Superior temporal gyrus (tissue), 1 donor: Measurements from ENCODE around the gene GBP5.
"Not testable (repeated sequence)": the region's sequence is repeated elsewhere in the genome, so short reads cannot be mapped to it uniquely, and the experiment has no call there.

ENCODE experiments used
- DNase-seq: peaks from one replicate; pipeline ENCODE4 v3.0.0-alpha.2; 2016; ENCODE audit errors: extremely low spot score

Gene GBP5

GRCh38 chr1:89272269-89273041 lies at the start of gene GBP5:
GBP5 (minus strand) TSS chr1:89272860; CDS start chr1:89269555, 3,305 bp downstream.
- not testable (repeated sequence) for DNase-seq

- no peak for DNase-seq
These were observed 49.7 kb upstream of the GBP5 start for GRCh38 chr1:89322402-89322801.

GRCh38 chr1:89312572-89312971 lies 39.9 kb upstream of the GBP5 start:
- no peak for DNase-seq

GRCh38 chr1:89311757-89312156 lies 39.1 kb upstream of the GBP5 start:
- no peak for DNase-seq

GRCh38 chr1:89310976-89311375 lies 38.3 kb upstream of the GBP5 start:
- no peak for DNase-seq

GRCh38 chr1:89310505-89310904 lies 37.8 kb upstream of the GBP5 start:
- no peak for DNase-seq

- DNase-seq = no peak
These were observed 37.2 kb upstream of the GBP5 start for GRCh38 chr1:89309828-89310227.

GRCh38 chr1:89306273-89306672 lies 33.6 kb upstream of the GBP5 start:
- no peak for DNase-seq

- no peak for DNase-seq
These were observed 32.8 kb upstream of the GBP5 start for GRCh38 chr1:89305493-89305892.

- DNase-seq = no peak
These were observed 32.0 kb upstream of the GBP5 start for GRCh38 chr1:89304572-89305230.

- DNase-seq = no peak
These were observed 30.2 kb upstream of the GBP5 start for GRCh38 chr1:89302697-89303332.

GRCh38 chr1:89299739-89300463 lies 27.2 kb upstream of the GBP5 start:
- DNase-seq = not testable (repeated sequence)

- DNase-seq = no peak
These were observed 25.8 kb upstream of the GBP5 start for GRCh38 chr1:89298461-89298860.

GRCh38 chr1:89295187-89295586 lies 22.5 kb upstream of the GBP5 start:
- DNase-seq = no peak

GRCh38 chr1:89291276-89291675 lies 18.6 kb upstream of the GBP5 start:
- DNase-seq = no peak

- DNase-seq = no peak
These were observed 15.3 kb upstream of the GBP5 start for GRCh38 chr1:89288051-89288340.

GRCh38 chr1:89287181-89288050 lies 14.8 kb upstream of the GBP5 start:
- DNase-seq = no peak

- DNase-seq = no peak
These were observed 14.0 kb upstream of the GBP5 start for GRCh38 chr1:89286549-89287180.

- no peak for DNase-seq
These were observed 13.2 kb upstream of the GBP5 start for GRCh38 chr1:89285745-89286380.

- not testable (repeated sequence) for DNase-seq
These were observed 11.6 kb upstream of the GBP5 start for GRCh38 chr1:89284078-89284763.
